Naive thymus-derived CD4-positive, alpha-beta T cell (primary cell): ENCODE measurements around the gene OXSR1. TPM values are rescaled to one million over a fixed set of nuclear protein-coding genes. Genes with fewer than 3 reads are reported as not detected.

Source experiments
- ATAC-seq: fragments of 150-1000 bp; cut with Tn5 transposase; 2 replicates; pipeline ENCODE4 v1.10.0; 2021; ENCODE audit warnings: mild to moderate bottlenecking, moderate library complexity
- CTCF ChIA-PET: fragments of 350-600 bp; sonication (Branson Sonifier 250); formaldehyde crosslinking; loops from one replicate; lab custom pipeline; 2021; ENCODE audit warnings: antibody characterized with exemption; lab: Charles Lee
- POLR2A ChIA-PET: fragments of 350-600 bp; sonication (Branson Sonifier 250); formaldehyde crosslinking; loops from one replicate; lab custom pipeline; 2021; ENCODE audit warnings: antibody characterized with exemption, inconsistent platforms; lab: Charles Lee
- DNase-seq, 9 donors: peaks; one replicate each; pipeline versions ENCODE4 v3.0.0 to v3.0.0-alpha.2; 2020 to 2022; ENCODE audit warnings: mixed read lengths in 1 of 9
- H3K27ac ChIP-seq: one replicate; pipeline ENCODE4 v1.7.0; 2013; ENCODE audit warnings: mild to moderate bottlenecking, low read depth, low read length, moderate library complexity
- H3K27me3 ChIP-seq, 2 donors: one replicate each; pipeline ENCODE4 v1.7.0; 2013; ENCODE audit warnings: low read length in 2 of 2, mild to moderate bottlenecking in 2 of 2, moderate library complexity in 2 of 2; ENCODE audit not compliant: control insufficient read depth in 2 of 2, insufficient read depth in 2 of 2
- H3K36me3 ChIP-seq, 3 experiments: 1 replicate in 2 of 3; 2 replicates in 1 of 3; pipeline ENCODE4 v1.7.0; 2013; ENCODE audit warnings: low read length in 3 of 3, mild to moderate bottlenecking in 3 of 3, moderate library complexity in 1 of 3; ENCODE audit not compliant: insufficient read depth in 3 of 3, control insufficient read depth in 2 of 3
- H3K4me1 ChIP-seq, 2 donors: one replicate each; pipeline ENCODE4 v1.7.0; 2013; ENCODE audit warnings: low read length in 2 of 2, mild to moderate bottlenecking in 2 of 2, moderate library complexity in 1 of 2; ENCODE audit not compliant: control insufficient read depth in 2 of 2, insufficient read depth in 2 of 2
- H3K4me3 ChIP-seq: 2 replicates; pipeline ENCODE4 v1.7.0; 2013; ENCODE audit warnings: mild to moderate bottlenecking, low read length
- H3K9me3 ChIP-seq, 3 experiments: 1 replicate in 2 of 3; 2 replicates in 1 of 3; pipeline ENCODE4 v1.7.0; 2013; ENCODE audit warnings: low read length in 3 of 3; ENCODE audit not compliant: control insufficient read depth in 2 of 3
- H3K27ac Mint-ChIP-seq, 9 donors: one replicate each; pipeline ENCODE4 v1.8.0; 2020 to 2022; ENCODE audit warnings: mixed read lengths in 9 of 9, mild to moderate bottlenecking in 8 of 9, moderate library complexity in 5 of 9, inconsistent platforms in 2 of 9
- H3K27me3 Mint-ChIP-seq, 5 donors: one replicate each; pipeline ENCODE4 v1.8.0; 2021 to 2022; ENCODE audit warnings: mixed read lengths in 5 of 5, mild to moderate bottlenecking in 1 of 5
- H3K36me3 Mint-ChIP-seq, 5 donors: one replicate each; pipeline ENCODE4 v1.8.0; 2020 to 2022; ENCODE audit warnings: mixed read lengths in 5 of 5, mild to moderate bottlenecking in 3 of 5, inconsistent platforms in 1 of 5
- H3K4me1 Mint-ChIP-seq, 7 donors: one replicate each; pipeline ENCODE4 v1.8.0; 2020 to 2022; ENCODE audit warnings: mixed read lengths in 7 of 7, mild to moderate bottlenecking in 3 of 7, inconsistent platforms in 1 of 7
- H3K4me3 Mint-ChIP-seq, 10 donors: one replicate each; pipeline ENCODE4 v1.8.0; 2020 to 2022; ENCODE audit warnings: mild to moderate bottlenecking in 10 of 10, mixed read lengths in 10 of 10, moderate library complexity in 6 of 10, inconsistent platforms in 2 of 10
- H3K9me3 Mint-ChIP-seq, 11 donors: one replicate each; pipeline ENCODE4 v1.8.0; 2020 to 2022; ENCODE audit warnings: mixed read lengths in 11 of 11, mild to moderate bottlenecking in 4 of 11, inconsistent platforms in 1 of 11, moderate library complexity in 1 of 11
- intact Hi-C, 2 donors: fragments of 100-400 bp; cut with micrococcal nuclease; formaldehyde crosslinking; loops; one replicate each; pipeline ENCODE4 v1.15.1; 2023
- polyA plus RNA-seq, 2 donors: library from polyadenylated mRNA; unstranded; fragments of 300-500 nt; fragmentation: Illumina TruSeq; gene quantifications; one replicate each; pipeline ENCODE4 v1.2.3, GENCODE V29; 2021
- total RNA-seq, 6 experiments: library from RNA in 5 of 6; stranded (reverse) in 5 of 6; gene quantifications; 1 replicate in 5 of 6; 2 replicates in 1 of 6; pipeline ENCODE4 v1.2.3 and lab custom pipeline; 2021 to 2026

Gene OXSR1
- total and polyA plus RNA-seq, 7 experiments from 2014 or later = 12.3 to 59.7 (median 35.9) TPM

DNA sequence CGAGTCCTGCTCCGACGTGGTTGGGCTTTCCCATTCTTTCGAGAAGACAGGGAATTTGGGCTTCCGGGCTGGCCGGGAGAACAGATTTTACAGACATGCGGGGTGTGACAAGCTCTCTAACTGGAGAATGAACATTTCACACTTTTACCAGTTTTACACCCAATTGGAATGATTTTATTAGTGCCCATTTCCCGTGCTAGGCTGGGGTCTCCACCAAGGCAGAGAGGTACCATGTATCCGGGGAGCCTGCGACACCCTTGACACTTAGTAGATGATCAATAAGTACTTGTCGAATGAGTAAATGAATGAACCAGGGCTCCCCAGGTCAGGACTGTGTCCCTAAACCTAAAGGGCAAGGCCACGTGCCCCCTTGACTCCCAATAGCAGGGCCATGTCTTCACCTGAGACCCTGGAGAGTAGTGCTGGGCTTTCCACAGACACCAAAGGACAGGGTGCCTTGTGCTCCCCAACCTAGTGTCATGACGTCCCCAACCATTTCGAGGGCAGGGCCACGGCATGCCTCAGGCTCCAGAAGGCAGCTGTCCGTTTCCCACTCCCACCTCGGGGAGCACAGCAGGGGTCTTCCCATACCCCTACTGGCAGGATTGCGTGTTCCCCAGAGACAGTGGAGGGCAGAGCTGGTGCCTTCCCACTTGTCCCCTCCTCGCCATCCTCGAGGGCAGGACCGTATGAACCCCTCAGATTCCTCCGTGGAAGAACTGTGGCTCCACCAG, 27.6 kb upstream of the OXSR1 start:
- intact Hi-C loops = loop anchor here (1.0 to 10.0 kb wide), 21 partner anchors 28 to 1267 kb away; partner anchors contain the start of genes EXOG (in 2 of the 2), OXSR1 (in 2 of the 2), SCN11A (in 2 of the 2) and XYLB (in 2 of the 2)
- ChIA-PET CTCF (interaction anchor here (1.5 to 1.6 kb wide), 2 partner anchors 19 to 27 kb away, joined by 5 to 7 read pairs; partner anchors contain the start of gene OXSR1), POLR2A (interaction anchor here (0.8 to 8.2 kb wide), 16 partner anchors 9 to 1145 kb away, joined by 3 to 156 read pairs (median 4); partner anchors contain the start of genes ACVR2B, DLEC1, EPM2AIP1 and MLH1)
- Histone ChIP-seq H3K36me3 (peaks cover 0 to 44% (median 0%) of the 10 kb centered on the region in 3 experiments), H3K9me3 (no peaks in the 10 kb centered on the region), H3K4me1 (peaks cover 18 to 35% of the 10 kb centered on the region in 2 donors), H3K4me3 (peak overlapping the region; percentile 98), H3K27ac (peak overlapping the region; percentile 90), H3K27me3 (no peaks in the 10 kb centered on the region)
- ATAC-seq (no peak), DNase-seq (peak in 7 of 9 donors; percentile 11 to 32 (median 24))
- Mint-ChIP-seq H3K27me3 (no peaks in the 10 kb centered on the region), H3K4me1 (peaks cover 44 to 83% (median 67%) of the 10 kb centered on the region in 7 donors), H3K27ac (peak overlapping the region; percentile 89 to 100 (median 98)), H3K36me3 (peaks cover 4 to 41% (median 20%) of the 10 kb centered on the region in 5 donors), H3K9me3 (no peaks in the 10 kb centered on the region), H3K4me3 (peak overlapping the region; percentile 90 to 100 (median 96))

GRCh38 chr3:38138349-38139190, 26.8 kb upstream of the OXSR1 start, which contains the start of gene MYD88:
Gene MYD88 (plus strand): TSS chr3:38138661. CDS start chr3:38138701, 40 bp downstream.
- peaks cover 4 to 39% (median 20%) of the 10 kb centered on the region in 5 donors for H3K36me3 Mint-ChIP-seq
- peak within 1 kb of the TSS; percentile 89 to 100 (median 98) for H3K27ac Mint-ChIP-seq
- DNase-seq (peak; percentile 69 to 84 (median 78)), ATAC-seq (peak; percentile 64)
- CTCF ChIA-PET = interaction anchor here (0.6 kb wide), 1 partner anchor 10 kb away, joined by 3 read pairs; no protein-coding TSS in a partner anchor
- no peaks in the 10 kb centered on the region for H3K9me3 ChIP-seq
- H3K36me3 ChIP-seq = peaks cover 0 to 36% (median 0%) of the 10 kb centered on the region in 3 experiments
- H3K27me3 Mint-ChIP-seq = no peaks in the 10 kb centered on the region
- intact Hi-C loops = loop anchor here (5.0 to 10.0 kb wide), 10 partner anchors 69 to 1266 kb away; partner anchors contain the start of genes EXOG (in 2 of the 2), GORASP1 (in 1 of the 2), RPSA (in 1 of the 2) and SCN11A (in 1 of the 2)
- H3K4me3 ChIP-seq = peak within 1 kb of the TSS; percentile 98
- POLR2A ChIA-PET = interaction anchor here (0.8 to 8.2 kb wide), 4 partner anchors 26 to 279 kb away, joined by 3 to 156 read pairs (median 12); partner anchors contain the start of genes DLEC1 and OXSR1
- peak within 1 kb of the TSS; percentile 90 to 100 (median 96) for H3K4me3 Mint-ChIP-seq
- no peaks in the 10 kb centered on the region for H3K27me3 ChIP-seq
- H3K4me1 Mint-ChIP-seq = peaks cover 39 to 75% (median 60%) of the 10 kb centered on the region in 7 donors
- H3K4me1 ChIP-seq = peaks cover 18 to 35% of the 10 kb centered on the region in 2 donors
- H3K9me3 Mint-ChIP-seq = no peaks in the 10 kb centered on the region
- H3K27ac ChIP-seq = peak within 1 kb of the TSS; percentile 90

GRCh38 chr3:38139191-38139590, 26.1 kb upstream of the OXSR1 start:
- DNase-seq (no peak), ATAC-seq (no peak)
- Mint-ChIP-seq H3K27me3 (no peaks in the 10 kb centered on the region), H3K4me3 (peak overlapping the region; percentile 90 to 100 (median 96)), H3K9me3 (no peaks in the 10 kb centered on the region), H3K36me3 (peaks cover 4 to 38% (median 18%) of the 10 kb centered on the region in 5 donors), H3K4me1 (peaks cover 36 to 68% (median 57%) of the 10 kb centered on the region in 7 donors), H3K27ac (peak overlapping the region; percentile 89 to 100 (median 98))
- Histone ChIP-seq H3K27ac (peak overlapping the region; percentile 90), H3K27me3 (no peaks in the 10 kb centered on the region), H3K9me3 (no peaks in the 10 kb centered on the region), H3K4me1 (peaks cover 18 to 35% of the 10 kb centered on the region in 2 donors), H3K4me3 (peak overlapping the region; percentile 98), H3K36me3 (peaks cover 0 to 30% (median 0%) of the 10 kb centered on the region in 3 experiments)
- POLR2A ChIA-PET = interaction anchor here (0.8 to 8.2 kb wide), 3 partner anchors 26 to 279 kb away, joined by 3 to 156 read pairs (median 11); partner anchors contain the start of genes DLEC1 and OXSR1
- CTCF ChIA-PET = no interaction called here
- intact Hi-C loops = loop anchor here (5.0 to 10.0 kb wide), 10 partner anchors 68 to 1266 kb away; partner anchors contain the start of genes EXOG (in 2 of the 2), GORASP1 (in 1 of the 2), RPSA (in 1 of the 2) and SCN11A (in 1 of the 2)

DNA sequence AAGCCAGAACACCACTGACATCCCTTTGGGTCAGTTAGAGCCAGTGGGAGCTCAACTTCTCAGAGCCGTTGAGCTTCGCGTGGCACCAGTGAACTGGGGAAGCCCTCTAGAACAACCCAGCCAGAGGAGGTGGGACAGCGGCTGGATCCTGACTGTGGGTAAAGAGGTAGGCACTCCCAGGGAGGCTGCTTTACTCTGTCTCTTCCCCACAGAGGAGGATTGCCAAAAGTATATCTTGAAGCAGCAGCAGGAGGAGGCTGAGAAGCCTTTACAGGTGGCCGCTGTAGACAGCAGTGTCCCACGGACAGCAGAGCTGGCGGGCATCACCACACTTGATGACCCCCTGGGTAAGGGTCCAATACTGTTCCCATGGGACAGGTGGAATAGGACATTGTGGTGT, 25.7 kb upstream of the OXSR1 start:
- H3K27me3 Mint-ChIP-seq = no peaks in the 10 kb centered on the region
- Histone ChIP-seq H3K27me3 (no peaks in the 10 kb centered on the region), H3K4me1 (peaks cover 18 to 35% of the 10 kb centered on the region in 2 donors), H3K4me3 (peak overlapping the region; percentile 98), H3K27ac (peak overlapping the region; percentile 90), H3K36me3 (peaks cover 0 to 26% (median 0%) of the 10 kb centered on the region in 3 experiments), H3K9me3 (no peaks in the 10 kb centered on the region)
- ChIA-PET POLR2A (interaction anchor here (0.8 to 8.2 kb wide), 3 partner anchors 25 to 280 kb away, joined by 3 to 156 read pairs (median 11); partner anchors contain the start of genes DLEC1 and OXSR1), CTCF (no interaction called here)
- no peaks in the 10 kb centered on the region for H3K9me3 Mint-ChIP-seq
- peaks cover 32 to 64% (median 54%) of the 10 kb centered on the region in 7 donors for H3K4me1 Mint-ChIP-seq
- peak overlapping the region; percentile 29 to 100 (median 97) for H3K27ac Mint-ChIP-seq
- H3K36me3 Mint-ChIP-seq = peaks cover 4 to 35% (median 15%) of the 10 kb centered on the region in 5 donors
- DNase-seq (no peak), ATAC-seq (no peak)
- intact Hi-C loops = loop anchor here (5.0 to 10.0 kb wide), 10 partner anchors 68 to 1265 kb away; partner anchors contain the start of genes EXOG (in 2 of the 2), GORASP1 (in 1 of the 2), RPSA (in 1 of the 2) and SCN11A (in 1 of the 2)
- H3K4me3 Mint-ChIP-seq = peak overlapping the region; percentile 90 to 100 (median 96)

DNA sequence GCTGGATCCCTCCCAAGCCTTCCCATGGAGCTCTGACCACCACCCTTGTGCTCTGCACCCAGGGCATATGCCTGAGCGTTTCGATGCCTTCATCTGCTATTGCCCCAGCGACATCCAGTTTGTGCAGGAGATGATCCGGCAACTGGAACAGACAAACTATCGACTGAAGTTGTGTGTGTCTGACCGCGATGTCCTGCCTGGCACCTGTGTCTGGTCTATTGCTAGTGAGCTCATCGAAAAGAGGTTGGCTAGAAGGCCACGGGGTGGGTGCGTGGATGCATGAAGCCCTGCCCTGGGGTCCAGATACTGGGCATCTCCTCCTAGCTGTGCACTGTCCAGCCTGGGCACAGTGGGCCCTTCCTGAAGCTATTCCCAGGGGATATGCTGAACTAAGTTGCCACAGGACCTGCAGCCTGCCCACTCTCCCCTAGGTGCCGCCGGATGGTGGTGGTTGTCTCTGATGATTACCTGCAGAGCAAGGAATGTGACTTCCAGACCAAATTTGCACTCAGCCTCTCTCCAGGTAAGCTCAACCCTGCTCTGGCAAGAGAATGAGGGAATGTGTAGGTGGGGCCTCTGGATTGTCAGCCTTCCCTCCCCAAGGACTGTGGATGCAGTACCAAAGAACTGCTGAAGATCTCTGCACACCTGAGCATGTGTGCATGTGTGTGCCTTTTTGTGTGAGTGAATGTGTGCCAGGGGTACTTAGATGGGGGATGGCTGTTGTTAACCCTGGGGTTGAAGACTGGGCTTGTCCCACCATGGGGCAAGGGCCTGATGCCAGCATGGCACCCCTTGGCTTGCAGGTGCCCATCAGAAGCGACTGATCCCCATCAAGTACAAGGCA, 24.8 kb upstream of the OXSR1 start:
- H3K9me3 Mint-ChIP-seq = peaks cover 0 to 6% (median 3%) of the 10 kb centered on the region in 11 donors
- H3K27me3 Mint-ChIP-seq = peaks cover 0 to 2% (median 0%) of the 10 kb centered on the region in 5 donors
- ATAC-seq (no peak), DNase-seq (no peak)
- POLR2A ChIA-PET = interaction anchor here (0.9 to 8.2 kb wide), 4 partner anchors 15 to 101 kb away, joined by 3 to 156 read pairs (median 8); partner anchors contain the start of genes DLEC1 and OXSR1
- peaks cover 24 to 55% (median 47%) of the 10 kb centered on the region in 7 donors for H3K4me1 Mint-ChIP-seq
- intact Hi-C loops = no loop called here
- H3K27ac Mint-ChIP-seq = peak overlapping the region in 7 of 9 donors; percentile 13 to 100 (median 98)
- H3K9me3 ChIP-seq = no peaks in the 10 kb centered on the region
- H3K4me3 ChIP-seq = no peak overlapping the region
- peak overlapping the region; percentile 90 for H3K27ac ChIP-seq
- no peaks in the 10 kb centered on the region for H3K27me3 ChIP-seq
- CTCF ChIA-PET = no interaction called here
- peaks cover 0 to 24% (median 0%) of the 10 kb centered on the region in 3 experiments for H3K36me3 ChIP-seq
- H3K4me3 Mint-ChIP-seq = peak overlapping the region; percentile 69 to 100 (median 94)
- peaks cover 12 to 31% of the 10 kb centered on the region in 2 donors for H3K4me1 ChIP-seq
- peaks cover 4 to 32% (median 15%) of the 10 kb centered on the region in 5 donors for H3K36me3 Mint-ChIP-seq
